ENCODE results near the gene RNF145.
A peak's percentile ranks its signal among the peaks of the same experiment; 100 is the strongest.

RNF145 gene

GRCh38 chr5:159220206-159220605, 10.9 kb upstream of the RNF145 start:
- no peak for DNase-seq (ENCODE audit: low read depth in 2 of 2, low spot score in 1 of 2)

- DNase-seq (ENCODE audit: low read depth in 2 of 2, low spot score in 1 of 2) = no peak
Observed at GRCh38 chr5:159218595-159219023, 9.3 kb upstream of the RNF145 start.

- no peak for DNase-seq (ENCODE audit: low read depth in 2 of 2, low spot score in 1 of 2)
Observed at GRCh38 chr5:159217236-159217635, 7.9 kb upstream of the RNF145 start.

GRCh38 chr5:159216454-159216853, 7.1 kb upstream of the RNF145 start:
- no peak for DNase-seq (ENCODE audit: low read depth in 2 of 2, low spot score in 1 of 2)

- no peak for DNase-seq (ENCODE audit: low read depth in 2 of 2, low spot score in 1 of 2)
Observed at GRCh38 chr5:159215886-159216285, 6.5 kb upstream of the RNF145 start.

GRCh38 chr5:159214486-159215271, 5.3 kb upstream of the RNF145 start:
- no peak for DNase-seq (ENCODE audit: low read depth in 2 of 2, low spot score in 1 of 2)

- DNase-seq (ENCODE audit: low read depth in 2 of 2, low spot score in 1 of 2) = no peak
Observed at GRCh38 chr5:159212657-159213462, 3.5 kb upstream of the RNF145 start.

- no peak for DNase-seq (ENCODE audit: low read depth in 2 of 2, low spot score in 1 of 2)
Observed at GRCh38 chr5:159211729-159212174, 2.4 kb upstream of the RNF145 start.

GRCh38 chr5:159210846-159211245, 1.5 kb upstream of the RNF145 start:
- no peak for DNase-seq (ENCODE audit: low read depth in 2 of 2, low spot score in 1 of 2)

GRCh38 chr5:159210210-159210661, 883 bp upstream of the RNF145 start:
- no peak for DNase-seq (ENCODE audit: low read depth in 2 of 2, low spot score in 1 of 2)

- DNase-seq (ENCODE audit: low read depth in 2 of 2, low spot score in 1 of 2) = peak; percentile 3 to 11
Observed at GRCh38 chr5:159208514-159209437, 577 bp downstream of the RNF145 start.

- DNase-seq (ENCODE audit: low read depth in 2 of 2, low spot score in 1 of 2) = peak; percentile 37 to 55
Observed at GRCh38 chr5:159207686-159208513, 1.5 kb downstream of the RNF145 start.

- no peak for DNase-seq (ENCODE audit: low read depth in 2 of 2, low spot score in 1 of 2)
Observed at GRCh38 chr5:159207222-159207685, 2.1 kb downstream of the RNF145 start.

- no peak for DNase-seq (ENCODE audit: low read depth in 2 of 2, low spot score in 1 of 2)
Observed at GRCh38 chr5:159206818-159207217, 2.5 kb downstream of the RNF145 start.

- DNase-seq (ENCODE audit: low read depth in 2 of 2, low spot score in 1 of 2) = no peak
Observed at GRCh38 chr5:159206368-159206767, 3.0 kb downstream of the RNF145 start.

GRCh38 chr5:159203351-159203750, 6.0 kb downstream of the RNF145 start:
- DNase-seq (ENCODE audit: low read depth in 2 of 2, low spot score in 1 of 2) = no peak

GRCh38 chr5:159202151-159202550, 7.2 kb downstream of the RNF145 start:
- DNase-seq (ENCODE audit: low read depth in 2 of 2, low spot score in 1 of 2) = no peak

- no peak for DNase-seq (ENCODE audit: low read depth in 2 of 2, low spot score in 1 of 2)
Observed at GRCh38 chr5:159199780-159200179, 9.6 kb downstream of the RNF145 start.

GRCh38 chr5:159199225-159199624, 10.1 kb downstream of the RNF145 start:
- no peak for DNase-seq (ENCODE audit: low read depth in 2 of 2, low spot score in 1 of 2)

Data from stimulated activated CD8-positive, alpha-beta memory T cell treated with anti-CD3 and anti-CD28 coated beads, Interleukin-4, amount 100 ng/mL, for 1 hour (primary cell).